K562 (cell line): Measurements from ENCODE around the gene NELL1. TPM values are rescaled to one million over a fixed set of nuclear protein-coding genes. Genes with fewer than 3 reads are reported as not detected.

ENCODE experiments used
- ATAC-seq: fragments of 200-7000 bp; cut with Tn5 transposase; 3 replicates; pipeline ENCODE4 v1.9.1; 2020; ENCODE audit warnings: moderate library complexity
- BruUV-seq: library from RNA; stranded (reverse); fragments of 400-500 nt; replicated peaks from 2 replicates; lab custom pipeline; 2021; lab: Mats Ljungman, UMichigan
- CTCF ChIA-PET: fragments of 300-600 bp; formaldehyde crosslinking; extraction: SDS; loops from one replicate; lab custom pipeline; 2021; ENCODE audit warnings: low intra/inter-chr PET ratio; lab: Yijun Ruan, JAX
- POLR2A ChIA-PET: fragments of 300-600, 350-650 bp; sonication (Branson Sonifier 250); formaldehyde crosslinking; extraction: SDS; loops from one replicate; lab custom pipeline; 2021; ENCODE audit warnings: antibody characterized with exemption, inconsistent platforms; lab: Yijun Ruan, JAX
- DNase-seq, 4 experiments: peaks; one replicate each; pipeline versions ENCODE4 v3.0.0 to v3.0.0-alpha.2; 2011 to 2018; ENCODE audit warnings: low spot score in 3 of 4, mixed read lengths in 3 of 4; ENCODE audit errors: extremely low read depth in 1 of 4
- FAIRE-seq: peaks from 2 replicates; lab custom pipeline; 2011; peaks lifted over from hg19 to GRCh38; lab: Jason Lieb, UNC
- H2AFZ ChIP-seq: 2 replicates; pipeline ENCODE4 v1.6.0; 2011; ENCODE audit warnings: low read depth, low read length, control low read depth, inconsistent platforms
- H3K27ac ChIP-seq: fragments of 200-600 bp; 3 replicates; pipeline ENCODE4 v1.8.0; 2011; ENCODE audit warnings: low read depth, mild to moderate bottlenecking, control low read depth, inconsistent platforms, low read length, moderate library complexity, mixed read lengths; ENCODE audit errors: extremely low read depth
- H3K27me3 ChIP-seq, 2 experiments: fragments of 300-600 bp in 1 of 2; 2 replicates in 1 of 2; 3 replicates in 1 of 2; pipeline versions ENCODE4 v1.6.0 to v1.8.0; 2011; ENCODE audit warnings: inconsistent platforms in 2 of 2, low read length in 2 of 2, mild to moderate bottlenecking in 1 of 2, mixed read lengths in 1 of 2, moderate library complexity in 1 of 2; ENCODE audit not compliant: control insufficient read depth in 2 of 2, insufficient read depth in 2 of 2
- H3K36me3 ChIP-seq: fragments of 300-600 bp; 3 replicates; pipeline ENCODE4 v1.8.0; 2011; ENCODE audit warnings: mild to moderate bottlenecking, low read length, inconsistent platforms; ENCODE audit not compliant: control insufficient read depth, insufficient read depth
- H3K4me1 ChIP-seq, 2 experiments: fragments of 200-600 bp in 1 of 2; replicated peaks in 1 of 2; 2 replicates in 1 of 2; 3 replicates in 1 of 2; pipeline versions ENCODE4 v1.5.1 to v1.8.0; 2011; ENCODE audit warnings: inconsistent platforms in 2 of 2, low read length in 2 of 2, mild to moderate bottlenecking in 1 of 2, mixed read lengths in 1 of 2, moderate library complexity in 1 of 2; ENCODE audit not compliant: control insufficient read depth in 2 of 2, insufficient read depth in 2 of 2
- H3K4me2 ChIP-seq: 2 replicates; pipeline ENCODE4 v1.6.1; 2011; ENCODE audit warnings: low read length, control low read depth, inconsistent platforms, mixed read lengths; ENCODE audit not compliant: insufficient read depth
- H3K4me3 ChIP-seq: fragments of 200-600 bp; sonication (generic), shearing (Covaris generic); 2 replicates; pipeline ENCODE4 v1.5.1; 2016; ENCODE audit warnings: control low read depth, inconsistent platforms
- H3K79me2 ChIP-seq: fragments of 200-600 bp; 3 replicates; pipeline ENCODE4 v1.8.0; 2011; ENCODE audit warnings: low read length, inconsistent platforms; ENCODE audit not compliant: control insufficient read depth, insufficient read depth
- H3K9ac ChIP-seq, 2 experiments: 2 replicates each; pipeline versions ENCODE4 v1.6.0 to v1.6.1; 2011; ENCODE audit warnings: low read depth in 2 of 2, low read length in 2 of 2, control low read depth in 1 of 2, inconsistent platforms in 1 of 2, mild to moderate bottlenecking in 1 of 2, mixed read lengths in 1 of 2; ENCODE audit not compliant: insufficient read depth in 1 of 2
- H3K9me1 ChIP-seq: one replicate; pipeline ENCODE4 v1.6.0; 2011; ENCODE audit warnings: inconsistent platforms, mild to moderate bottlenecking, low read length, moderate library complexity; ENCODE audit not compliant: control insufficient read depth, insufficient read depth
- H3K9me3 ChIP-seq: replicated peaks from 2 replicates; pipeline ENCODE4 v1.5.1; 2011; ENCODE audit warnings: low read depth, low read length, inconsistent platforms; ENCODE audit not compliant: control insufficient read depth, insufficient read depth
- H4K20me1 ChIP-seq: replicated peaks from 2 replicates; pipeline ENCODE4 v1.6.1; 2011; ENCODE audit warnings: low read length, inconsistent platforms, mixed read lengths; ENCODE audit not compliant: control insufficient read depth, insufficient read depth
- EGR1 ChIP-seq: fragments of 450-650 bp; conservative IDR thresholded peaks from 2 replicates; pipeline ENCODE4 v1.6.1; 2017; ENCODE audit warnings: mild to moderate bottlenecking
- ELF4 ChIP-seq: fragments of 450-650 bp; formaldehyde crosslinking; IDR thresholded peaks from 2 replicates; pipeline ENCODE4 v1.4.0; 2022; ENCODE audit warnings: missing genetic modification characterization
- FOXO4 ChIP-seq: fragments of 450-650 bp; formaldehyde crosslinking; IDR thresholded peaks from 2 replicates; pipeline ENCODE4 v1.4.0; 2020; ENCODE audit warnings: mild to moderate bottlenecking, moderate library complexity
- MAZ ChIP-seq, 2 experiments: fragments of 450-650 bp in 1 of 2; sonication (generic) in 1 of 2; formaldehyde crosslinking; IDR thresholded peaks in 1 of 2; conservative IDR thresholded peaks in 1 of 2; 2 replicates each; pipeline versions ENCODE4 v1.4.0 to v1.5.0; 2020; ENCODE audit warnings: mild to moderate bottlenecking in 1 of 2, missing genetic modification reagents in 1 of 2
- MTA2 ChIP-seq: fragments of 450-650 bp; IDR thresholded peaks from 2 replicates; pipeline ENCODE4 v1.6.1; 2016; ENCODE audit warnings: low read depth
- PBX2 ChIP-seq, 2 experiments: IDR thresholded peaks in 1 of 2; conservative IDR thresholded peaks in 1 of 2; 2 replicates each; pipeline ENCODE4 v1.6.1; 2016; ENCODE audit warnings: low read depth in 2 of 2, mild to moderate bottlenecking in 1 of 2, missing compliant biosample characterization in 1 of 2, missing genetic modification characterization in 1 of 2, moderate library complexity in 1 of 2
- RAD51 ChIP-seq: fragments of 450-650 bp; IDR thresholded peaks from 2 replicates; pipeline ENCODE4 v1.7.1; 2016; ENCODE audit warnings: low read depth, mild to moderate bottlenecking, borderline replicate concordance
- RBM14 ChIP-seq: fragments of 200-400 bp; formaldehyde crosslinking; IDR thresholded peaks from 2 replicates; pipeline ENCODE4 v1.6.1; 2018; ENCODE audit warnings: low read depth, mild to moderate bottlenecking, low read length, moderate library complexity, borderline replicate concordance; ENCODE audit not compliant: insufficient read depth
- SAFB2 ChIP-seq: fragments of 200-400 bp; formaldehyde crosslinking; IDR thresholded peaks from 2 replicates; pipeline ENCODE4 v1.6.1; 2018; ENCODE audit warnings: borderline replicate concordance, low read length, low read depth, moderate library complexity; ENCODE audit not compliant: severe bottlenecking
- SFPQ ChIP-seq: fragments of 200-400 bp; formaldehyde crosslinking; IDR thresholded peaks from 2 replicates; pipeline ENCODE4 v1.6.1; 2017; ENCODE audit warnings: mild to moderate bottlenecking, low read depth, low read length, moderate library complexity
- SRF ChIP-seq, 2 experiments: fragments of 250-450, 450-650 bp in 1 of 2; sonication (Bioruptor Pico) in 1 of 2; sonication (generic) in 1 of 2; formaldehyde crosslinking; IDR thresholded peaks; 2 replicates each; pipeline versions ENCODE4 v1.5.0 to v1.5.1; 2020 to 2022; ENCODE audit warnings: mild to moderate bottlenecking in 1 of 2, missing genetic modification reagents in 1 of 2
- STAG1 ChIP-seq: sonication (generic); formaldehyde crosslinking; IDR thresholded peaks from 2 replicates; pipeline ENCODE4 v1.5.0; 2020; ENCODE audit warnings: missing genetic modification reagents, borderline replicate concordance
- SUPT5H ChIP-seq: fragments of 450-650 bp; IDR thresholded peaks from 2 replicates; pipeline ENCODE4 v1.6.1; 2016
- ZFP1 ChIP-seq: fragments of 450-650 bp; formaldehyde crosslinking; IDR thresholded peaks from 2 replicates; pipeline ENCODE4 v1.4.0; 2020; ENCODE audit warnings: mild to moderate bottlenecking, mixed read lengths
- ZFP30 ChIP-seq: fragments of 250-450 bp; sonication (Bioruptor Pico); IDR thresholded peaks from 2 replicates; pipeline ENCODE4 v1.8.0; 2022; ENCODE audit warnings: moderate library complexity, mild to moderate bottlenecking, inconsistent platforms, borderline replicate concordance
- ZNF134 ChIP-seq: fragments of 250-450 bp; sonication (Bioruptor Pico); conservative IDR thresholded peaks from 2 replicates; pipeline ENCODE4 v1.4.0; 2020
- ZNF24 ChIP-seq: fragments of 450-650 bp; IDR thresholded peaks from 2 replicates; pipeline ENCODE4 v1.6.1; 2016
- ZNF589 ChIP-seq: fragments of 200-800 bp; sonication (Bioruptor generic); IDR thresholded peaks from 2 replicates; pipeline ENCODE4 v1.6.1; 2016; ENCODE audit warnings: low read depth, missing genetic modification characterization, missing compliant biosample characterization
- WGBS: fragments of 100-300 bp; shearing (Covaris generic); methylation state at CpG from one replicate; pipeline ENCODE4 v1.1.6; 2016; ENCODE audit warnings: low coverage, mixed read lengths; ENCODE audit not compliant: insufficient coverage; ENCODE audit errors: missing lambda C conversion rate; 5-methylcytosine and 5-hydroxymethylcytosine counted together
- in situ Hi-C: fragments of 300-500 bp; cut with MboI; formaldehyde crosslinking; loops from 4 replicates; pipeline ENCODE4 v1.15.0; 2018; ENCODE audit warnings: inconsistent platforms, mixed read lengths
- intact Hi-C: fragments of 100-400 bp; cut with micrococcal nuclease; formaldehyde crosslinking; loops from 2 replicates; pipeline ENCODE4 v1.14.2; 2022
- polyA plus RNA-seq, 8 experiments: library from polyadenylated mRNA; depleted of rRNA in 4 of 8; stranded (reverse) in 5 of 8; unstranded in 3 of 8; fragments of >200 nt; fragmentation: Nextera tagmentation in 2 of 8; fragmentation: Illumina TruSeq in 1 of 8; extraction: Ambion mirVana in 2 of 8; extraction: Trizol in 1 of 8; gene quantifications; 2 replicates each; pipeline versions ENCODE4 v1.2.1 to v1.2.3, GENCODE V29; 2011 to 2014; ENCODE audit warnings: inconsistent platforms in 1 of 8, missing spikeins in 1 of 8
- total RNA-seq, 7 experiments: library from RNA; depleted of rRNA in 6 of 7; stranded (reverse); fragments of >200 nt in 6 of 7; fragmentation: Illumina TruSeq in 2 of 7; extraction: Trizol in 2 of 7; gene quantifications; 2 replicates each; pipeline versions ENCODE4 v1.2.1 to v1.2.3, GENCODE V29; 2011 to 2021; ENCODE audit warnings: low replicate concordance in 1 of 7

Gene NELL1
- total and polyA plus RNA-seq, 9 of the 15 experiments (the other 6 are each of a cell fraction or from before 2014, with no cell fraction given) = not detected

GRCh38 chr11:20839231-20839630 lies 169.8 kb downstream of the NELL1 start:
- POLR2A ChIA-PET = no interaction called here
- no peaks in the 10 kb centered on the region for H3K9me3 ChIP-seq
- H4K20me1 ChIP-seq = no peaks in the 10 kb centered on the region
- WGBS = 0% methylated on average over 3 of the region's 3 CpGs
- H3K4me1 ChIP-seq = no peaks in the 10 kb centered on the region
- H3K36me3 ChIP-seq = no peaks in the 10 kb centered on the region
- intact Hi-C loops (no loop called here), in situ Hi-C loops (no loop called here)
- H3K4me2 ChIP-seq = no peak overlapping the region
- no peaks in the 10 kb centered on the region for H3K27me3 ChIP-seq
- no peak for ATAC-seq
- no peak overlapping the region for H3K4me3 ChIP-seq
- no peaks in the 10 kb centered on the region for H3K79me2 ChIP-seq
- no peak overlapping the region for H3K9ac ChIP-seq
- CTCF ChIA-PET = no interaction called here
- H3K9me1 ChIP-seq = no peaks in the 10 kb centered on the region
- no TSS peak for BruUV-seq
- FAIRE-seq = no peak
- no peak overlapping the region for H3K27ac ChIP-seq
- no peak overlapping the region for H2AFZ ChIP-seq
- DNase-seq = no peak
- TF ChIP-seq FOXO4 (CRISPR knock-in tag) = no peak
- TF ChIP-seq EGR1 = no peak
- TF ChIP-seq ZNF134 (CRISPR knock-in tag) = no peak
- no peak for TF ChIP-seq SAFB2
- no peak for TF ChIP-seq SRF (CRISPR knock-in tag; IDR thresholded peaks at IDR 0.05)
- no peak for TF ChIP-seq STAG1
- TF ChIP-seq ZFP1 (CRISPR knock-in tag) = no peak
- no peak for TF ChIP-seq RBM14
- TF ChIP-seq SUPT5H = no peak
- TF ChIP-seq ZFP30 (CRISPR knock-in tag) = no peak
- TF ChIP-seq ZNF589 (CRISPR knock-in tag) = no peak
- no peak for TF ChIP-seq SFPQ
- TF ChIP-seq RAD51 = no peak
- no peak for TF ChIP-seq PBX2 (CRISPR knock-in tag; IDR thresholded peaks at IDR 0.05; ENCODE audit: low read depth)
- TF ChIP-seq PBX2 (tag; conservative IDR thresholded peaks at IDR 0.05; ENCODE audit: low read depth) = no peak
- no peak for TF ChIP-seq MTA2
- no peak for TF ChIP-seq ZNF24
- no peak for TF ChIP-seq MAZ (CRISPR knock-in tag; conservative IDR thresholded peaks at IDR 0.05 in 1 of 2, IDR thresholded peaks at IDR 0.05 in 1 of 2)
- no peak for TF ChIP-seq ELF4 (CRISPR knock-in tag)
